Urothelium cell line (cell line): ENCODE data around the gene PRSS27.
A peak's percentile ranks its signal among the peaks of the same experiment; 100 is the strongest.

ENCODE experiments used
- DNase-seq: peaks from one replicate; pipeline ENCODE4 v3.0.0; 2011; ENCODE audit warnings: low spot score, mixed read lengths
- FAIRE-seq: peaks from 2 replicates; lab custom pipeline; 2011; peaks lifted over from hg19 to GRCh38; lab: Jason Lieb, UNC

Gene PRSS27

DNA sequence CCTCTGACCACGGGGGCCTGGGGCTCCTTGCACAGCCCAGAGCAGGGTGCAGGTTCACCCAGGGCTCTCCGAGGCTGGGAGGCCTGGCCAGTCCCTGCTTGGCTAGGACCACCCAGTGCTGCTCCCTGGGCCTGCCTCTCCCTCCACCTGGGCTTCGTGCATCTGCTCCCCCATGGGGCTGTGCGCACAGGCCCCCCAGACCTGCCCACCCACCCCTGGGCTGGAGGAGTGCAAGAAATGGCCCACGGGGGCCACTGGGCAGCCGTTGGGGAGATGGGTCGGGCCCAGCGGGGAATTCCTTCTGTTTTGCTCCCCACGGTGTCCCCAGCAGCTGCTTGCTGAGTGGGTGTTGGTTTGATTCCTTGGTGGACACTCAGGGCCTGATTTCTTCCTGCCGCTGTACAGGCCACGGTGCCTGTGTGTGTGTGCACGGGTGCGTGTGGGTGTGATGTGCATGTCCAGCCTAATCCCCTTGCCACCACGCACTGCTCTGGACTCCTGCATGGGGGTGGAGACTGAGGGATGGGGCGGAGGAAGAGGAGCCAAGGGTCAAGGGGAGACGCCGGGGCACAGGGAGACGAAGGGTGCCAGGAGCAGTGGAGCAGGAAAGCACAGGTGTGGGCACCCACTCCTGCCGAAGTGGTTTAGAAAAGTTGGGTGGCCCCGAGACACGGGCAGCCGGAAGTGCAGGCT is 8.5 kb downstream of the PRSS27 start:
- no peak for DNase-seq
- FAIRE-seq: peak; percentile 56

DNA sequence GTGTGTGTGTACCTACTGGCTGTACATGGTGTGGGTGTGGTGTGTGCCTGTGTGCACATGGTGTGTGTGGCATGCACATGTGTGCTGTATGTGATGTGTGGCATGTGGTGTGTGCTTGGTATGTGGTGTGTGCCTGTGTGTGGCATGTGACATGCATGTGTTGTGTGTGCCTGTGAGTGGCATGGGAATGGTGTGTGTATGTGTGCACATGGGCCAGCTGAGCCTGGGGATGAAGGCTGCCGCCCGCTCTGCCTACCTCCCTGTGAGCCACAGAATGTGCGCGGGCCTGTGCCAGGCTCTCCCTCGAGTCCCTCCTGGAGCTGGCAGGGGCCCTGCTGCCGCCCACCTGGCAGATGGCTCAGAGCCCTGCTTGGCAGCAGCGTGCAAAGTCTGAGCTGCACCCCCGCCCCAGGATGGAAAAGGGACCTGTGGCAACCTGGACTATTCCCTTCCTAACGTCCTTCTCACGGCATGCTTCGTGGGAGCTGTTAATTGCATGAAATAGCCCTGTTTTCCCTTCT is 9.3 kb downstream of the PRSS27 start:
- no peak for DNase-seq
- peak; percentile 91 for FAIRE-seq

- DNase-seq: no peak
- no peak for FAIRE-seq
Measured at GRCh38 chr16:2710021-2710710, 9.9 kb downstream of the PRSS27 start.

- FAIRE-seq: no peak
- no peak for DNase-seq
Measured at GRCh38 chr16:2709588-2709984, 10.4 kb downstream of the PRSS27 start.

GRCh38 chr16:2708955-2709587 is 11.0 kb downstream of the PRSS27 start:
- DNase-seq: no peak
- FAIRE-seq: no peak

DNA sequence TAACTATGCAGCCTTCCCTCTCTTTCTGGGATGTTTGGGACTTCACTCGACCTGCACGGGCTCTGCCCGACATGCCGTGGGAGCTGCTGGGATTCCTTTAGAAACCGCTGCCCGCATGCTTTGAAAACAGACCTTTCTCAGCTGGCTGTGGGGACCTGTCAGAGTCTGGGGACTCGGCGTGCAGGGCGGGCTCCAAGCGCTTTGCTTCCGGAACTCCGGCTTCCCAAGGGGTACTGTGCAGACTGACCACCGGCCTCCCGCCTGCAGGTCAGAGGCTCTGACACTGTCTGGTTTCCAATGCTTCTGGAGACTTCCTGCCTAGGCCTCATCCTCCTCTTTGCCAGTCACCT is 11.8 kb downstream of the PRSS27 start:
- FAIRE-seq: no peak
- no peak for DNase-seq

GRCh38 chr16:2707368-2708289 is 12.4 kb downstream of the PRSS27 start:
- FAIRE-seq (no peak), DNase-seq (no peak)

- no peak for FAIRE-seq
Measured at GRCh38 chr16:2706611-2707311, 13.3 kb downstream of the PRSS27 start.

GRCh38 chr16:2706085-2706484 is 13.9 kb downstream of the PRSS27 start:
- no peak for DNase-seq
- FAIRE-seq: no peak

More at GRCh38 chr16:2706611-2707311, 13.3 kb downstream of the PRSS27 start:
- DNase-seq: no peak

DNA sequence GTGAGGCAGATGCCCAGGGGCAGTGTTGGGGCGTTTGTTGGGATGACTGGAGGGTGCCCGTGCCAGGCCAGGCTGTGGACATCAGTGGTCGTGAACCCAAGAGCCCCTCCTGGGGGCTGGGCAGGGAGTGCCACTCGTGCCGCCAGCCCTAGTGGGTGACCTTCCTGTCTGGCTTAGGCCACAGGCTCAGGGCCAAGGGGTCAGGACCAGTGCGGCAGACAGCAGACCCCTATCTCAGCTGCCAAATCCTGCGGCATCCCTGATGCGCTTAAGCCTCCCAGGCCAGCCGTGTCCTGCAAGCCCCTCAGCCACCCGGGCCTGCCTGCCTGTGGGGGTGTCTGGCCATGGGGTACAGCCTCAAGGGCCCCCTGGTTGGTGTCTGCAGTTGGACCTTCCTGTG is 14.7 kb downstream of the PRSS27 start:
- DNase-seq (no peak), FAIRE-seq (no peak)

- FAIRE-seq (no peak), DNase-seq (no peak)
Measured at GRCh38 chr16:2704983-2705275, 15.1 kb downstream of the PRSS27 start.

GRCh38 chr16:2704166-2704982 is 15.7 kb downstream of the PRSS27 start:
- FAIRE-seq: no peak
- DNase-seq: no peak

GRCh38 chr16:2702871-2703745 is 16.9 kb downstream of the PRSS27 start:
- DNase-seq: no peak
- FAIRE-seq: no peak

DNA sequence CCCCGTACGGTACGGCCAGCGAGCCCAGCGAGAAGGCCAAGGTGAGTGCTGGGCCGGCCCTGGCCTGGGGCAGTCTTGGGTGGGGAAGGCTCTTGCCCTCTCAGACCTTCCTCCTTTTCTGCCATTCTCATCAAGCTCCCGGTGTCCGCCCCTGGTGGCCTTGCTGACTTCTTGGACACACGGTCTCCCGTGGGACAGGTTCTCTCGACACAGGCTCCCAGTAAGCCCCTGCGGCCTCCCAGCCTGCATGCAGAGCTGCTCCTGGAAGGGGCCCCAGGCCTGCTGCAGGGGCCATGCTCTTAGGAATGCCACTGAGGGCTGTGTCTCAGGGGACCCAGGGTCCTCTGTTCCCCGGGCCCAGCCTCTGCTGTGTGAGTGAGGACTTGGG is 17.6 kb downstream of the PRSS27 start:
- DNase-seq (no peak), FAIRE-seq (no peak)

DNA sequence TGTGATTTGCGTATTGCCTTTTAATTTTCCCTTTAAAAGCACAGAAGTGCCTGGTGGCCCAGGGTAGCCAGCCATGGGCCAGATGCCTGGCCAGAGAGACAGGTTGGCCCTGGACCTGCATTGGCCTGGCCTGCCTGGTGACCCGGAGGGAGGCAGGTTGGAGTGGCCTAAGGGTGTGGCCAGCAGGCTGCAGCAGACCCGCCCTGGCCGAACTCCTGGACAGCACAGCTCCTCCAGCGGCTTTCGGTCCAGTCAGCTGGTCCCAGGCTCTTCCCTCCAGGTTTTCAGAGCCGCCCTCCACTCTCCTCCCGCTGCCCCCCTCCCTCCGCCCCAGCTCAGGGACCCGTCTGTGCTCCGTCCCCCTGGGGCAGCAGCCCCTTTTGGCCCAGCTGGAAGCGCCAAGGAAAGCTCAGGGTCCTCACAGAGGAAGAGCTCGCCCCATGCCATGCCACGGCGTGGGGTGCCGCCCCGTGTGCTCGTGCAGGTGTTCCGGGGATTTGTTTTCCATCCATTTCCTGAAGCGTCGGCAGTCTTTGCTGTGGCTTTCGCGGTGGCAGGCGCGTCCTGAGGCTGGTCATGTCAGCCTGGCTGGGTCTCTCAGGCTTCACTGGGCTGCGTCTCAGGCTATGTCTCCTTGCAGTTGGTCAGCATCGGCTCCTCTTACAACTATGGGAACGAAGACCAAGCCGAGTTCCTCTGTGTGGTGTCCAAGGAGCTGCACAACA is 18.1 kb downstream of the PRSS27 start:
- FAIRE-seq (no peak), DNase-seq (no peak)

- no peak for FAIRE-seq
- DNase-seq: no peak
Measured at GRCh38 chr16:2701272-2701671, 18.8 kb downstream of the PRSS27 start.

GRCh38 chr16:2700786-2701185 is 19.2 kb downstream of the PRSS27 start:
- FAIRE-seq: no peak
- no peak for DNase-seq
